Measurements from ENCODE around the gene ALDH18A1. TPM values are rescaled to one million over a fixed set of nuclear protein-coding genes. Genes with fewer than 3 reads are reported as not detected.
A peak's percentile ranks its signal among the peaks of the same experiment; 100 is the strongest.

ALDH18A1 gene
- total and polyA plus RNA-seq, 2 of the 8 experiments (the other 6 are each of a cell fraction or from before 2014, with no cell fraction given): 59.6 to 128 TPM

DNA sequence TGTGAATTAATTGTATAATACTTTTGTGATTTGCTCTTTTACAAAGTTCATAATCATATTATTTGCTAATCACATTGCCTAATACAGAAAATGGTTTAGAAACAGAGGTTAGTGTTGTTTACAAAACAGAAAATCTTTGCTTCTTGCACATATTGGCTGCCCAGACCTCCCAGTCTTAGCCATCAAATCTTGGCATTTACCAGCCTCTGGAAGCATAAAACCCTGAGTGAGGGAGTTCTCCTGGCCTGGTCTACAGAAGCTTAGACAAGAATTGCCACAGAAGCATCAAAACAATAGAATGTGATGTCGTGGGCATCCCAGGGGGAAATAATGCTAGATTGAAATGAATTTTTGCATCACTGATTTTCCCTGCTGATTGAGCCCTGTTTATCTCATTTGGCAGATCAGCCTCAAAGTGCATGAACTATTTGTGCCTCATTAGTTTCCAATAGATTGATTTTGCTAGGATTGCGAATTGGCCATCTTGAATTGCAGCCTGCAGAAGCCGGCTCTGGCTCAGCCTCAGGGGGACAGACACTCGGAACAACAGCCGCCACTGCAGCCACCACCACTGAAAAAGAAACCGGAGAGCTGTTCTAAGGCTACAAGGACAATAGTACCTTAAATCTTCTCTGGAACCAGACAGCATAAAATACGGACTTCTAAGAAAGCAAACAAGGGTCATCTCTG, 84.2 kb downstream of the ALDH18A1 start:
- H3K9ac ChIP-seq (replicated peaks in 1 of 4; ENCODE audit: extremely low read depth in 1 of 4, low read depth in 3 of 4, low read length in 3 of 4): no peak overlapping the region
- H3K79me1 ChIP-seq (ENCODE audit: low read depth, low read length): no peaks in the 10 kb centered on the region
- no peak overlapping the region for H3K27ac ChIP-seq (ENCODE audit: low read depth, low read length)
- H4K5ac ChIP-seq (ENCODE audit: insufficient read length, low read depth, low read length): no peak overlapping the region
- FAIRE-seq: no peak
- no peak overlapping the region for H3K14ac ChIP-seq (ENCODE audit: insufficient read length)
- H3K79me2 ChIP-seq (ENCODE audit: control insufficient read depth in 1 of 2, insufficient read depth in 2 of 2, low read length in 2 of 2): no peaks in the 10 kb centered on the region
- no peak overlapping the region for H4K8ac ChIP-seq (ENCODE audit: extremely low read depth, insufficient read depth, low read length)
- WGBS, 2 experiments (ENCODE audit: extremely low coverage in 1 of 2, insufficient coverage in 1 of 2, insufficient read length in 1 of 2, insufficient replicate concordance in 2 of 2, low coverage in 1 of 2, low lambda C conversion rate in 2 of 2, missing lambda C conversion rate in 1 of 2): 80% methylated on average over 7 of the region's 7 CpGs; no CpG with 5 or more reads in 1 of the 2 experiments
- H2BK15ac ChIP-seq (ENCODE audit: low read length): no peak overlapping the region
- no peaks in the 10 kb centered on the region for H3K4me1 ChIP-seq (replicated peaks in 1 of 4; ENCODE audit: control insufficient read depth in 3 of 4, insufficient read depth in 4 of 4, low read length in 3 of 4)
- no peak overlapping the region for H2BK12ac ChIP-seq (ENCODE audit: low read depth, low read length)
- no peaks in the 10 kb centered on the region for H3K36me3 ChIP-seq (ENCODE audit: control insufficient read depth in 2 of 4, insufficient read depth in 4 of 4, low read length in 3 of 4)
- no peak overlapping the region for H3K56ac ChIP-seq (replicated peaks; ENCODE audit: insufficient read length, low read depth, low read length)
- no peaks in the 10 kb centered on the region for H4K20me1 ChIP-seq (replicated peaks in 1 of 2; ENCODE audit: control insufficient read depth in 1 of 2, insufficient read depth in 2 of 2, low read length in 2 of 2)
- H2BK120ac ChIP-seq (replicated peaks; ENCODE audit: low read depth, low read length): no peak overlapping the region
- H3K27me3 ChIP-seq (replicated peaks in 1 of 4; ENCODE audit: control insufficient read depth in 3 of 4, extremely low read depth in 1 of 4, insufficient read depth in 3 of 4, low read length in 3 of 4): no peaks in the 10 kb centered on the region
- no peak overlapping the region for H3K4me2 ChIP-seq (ENCODE audit: insufficient read depth in 1 of 2, low read depth in 2 of 2, low read length in 2 of 2)
- ChIA-PET POLR2A (ENCODE audit: partially characterized antibody) (no interaction called here), CTCF (ENCODE audit: partially characterized antibody) (no interaction called here)
- no peak overlapping the region for H2AK5ac ChIP-seq (ENCODE audit: low read depth, low read length)
- H2BK5ac ChIP-seq (ENCODE audit: low read depth, low read length): no peak overlapping the region
- H3K23me2 ChIP-seq (ENCODE audit: low read depth, low read length): no peaks in the 10 kb centered on the region
- H2AFZ ChIP-seq (ENCODE audit: low read length): peak overlapping the region; percentile 70; the same call in 1 of the 2 replicates
- H4K91ac ChIP-seq (replicated peaks; ENCODE audit: insufficient read length, low read length): no peak overlapping the region
- no peak overlapping the region for H3K4me3 ChIP-seq (ENCODE audit: extremely low read depth in 1 of 4, insufficient read depth in 2 of 4, low read depth in 3 of 4, low read length in 4 of 4)
- no peak overlapping the region for H3K4ac ChIP-seq (replicated peaks; ENCODE audit: insufficient read length, low read depth, low read length)
- no peak overlapping the region for H3K23ac ChIP-seq (ENCODE audit: insufficient read length)
- no peak overlapping the region for H3K18ac ChIP-seq (ENCODE audit: extremely low read depth, low read length)
- no peak for DNase-seq (ENCODE audit: low read depth in 1 of 2, low spot score in 2 of 2)
- H2BK20ac ChIP-seq (ENCODE audit: low read length): no peak overlapping the region
- H3K9me3 ChIP-seq (ENCODE audit: insufficient read depth in 2 of 2, low read depth in 1 of 2, low read length in 1 of 2): no peaks in the 10 kb centered on the region
- TF ChIP-seq PHF8 (conservative IDR thresholded peaks at IDR 0.05; ENCODE audit: low read depth, low read length) (no peak), CHD1 (IDR thresholded peaks at IDR 0.05; ENCODE audit: low read depth, low read length) (no peak), MAFK (IDR thresholded peaks at IDR 0.05; ENCODE audit: low read depth, low read length) (no peak), TBP (IDR thresholded peaks at IDR 0.05; ENCODE audit: low read depth, low read length) (no peak), FOSL1 (IDR thresholded peaks at IDR 0.05; ENCODE audit: insufficient read depth, low read depth, low read length) (no peak), SRF (IDR thresholded peaks at IDR 0.05; ENCODE audit: low read depth, low read length) (no peak), BCL11A (IDR thresholded peaks at IDR 0.05; ENCODE audit: low read depth in 2 of 2, low read length in 2 of 2) (no peak), NRF1 (IDR thresholded peaks at IDR 0.05; ENCODE audit: low read depth, low read length) (no peak), CBX5 (IDR thresholded peaks at IDR 0.05; ENCODE audit: low read depth, low read length) (no peak), EGR1 (IDR thresholded peaks at IDR 0.05; ENCODE audit: borderline replicate concordance, low read depth, low read length) (no peak), JUN (IDR thresholded peaks at IDR 0.05; ENCODE audit: low read depth, low read length) (no peak)

Measured in H1 (cell line).